ENCODE data around the gene AP3S1.
"Not testable (repeated sequence)": the region's sequence is repeated elsewhere in the genome, so short reads cannot be mapped to it uniquely, and the experiment has no call there.

The AP3S1 gene

DNA sequence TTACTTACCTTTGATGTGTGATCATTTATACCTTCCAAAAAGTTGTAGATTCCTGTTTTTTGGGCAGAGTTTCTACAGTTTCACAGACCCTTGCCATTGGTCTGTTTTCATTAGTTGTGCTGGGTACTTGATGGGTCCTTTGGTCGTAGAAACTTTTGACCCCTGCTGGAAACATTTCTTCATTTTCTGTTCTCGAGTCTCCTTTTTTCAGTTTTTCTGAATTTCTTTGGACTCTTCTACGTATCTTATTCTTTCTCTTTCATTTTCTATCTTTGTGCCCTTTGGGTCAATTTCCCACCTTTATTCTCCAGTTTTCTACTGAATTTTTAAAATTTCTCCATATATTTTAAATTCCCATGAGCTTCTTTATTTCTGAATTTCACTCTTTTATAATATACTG, 16.7 kb downstream of the AP3S1 start:
- TF ChIP-seq, protein P1, sequence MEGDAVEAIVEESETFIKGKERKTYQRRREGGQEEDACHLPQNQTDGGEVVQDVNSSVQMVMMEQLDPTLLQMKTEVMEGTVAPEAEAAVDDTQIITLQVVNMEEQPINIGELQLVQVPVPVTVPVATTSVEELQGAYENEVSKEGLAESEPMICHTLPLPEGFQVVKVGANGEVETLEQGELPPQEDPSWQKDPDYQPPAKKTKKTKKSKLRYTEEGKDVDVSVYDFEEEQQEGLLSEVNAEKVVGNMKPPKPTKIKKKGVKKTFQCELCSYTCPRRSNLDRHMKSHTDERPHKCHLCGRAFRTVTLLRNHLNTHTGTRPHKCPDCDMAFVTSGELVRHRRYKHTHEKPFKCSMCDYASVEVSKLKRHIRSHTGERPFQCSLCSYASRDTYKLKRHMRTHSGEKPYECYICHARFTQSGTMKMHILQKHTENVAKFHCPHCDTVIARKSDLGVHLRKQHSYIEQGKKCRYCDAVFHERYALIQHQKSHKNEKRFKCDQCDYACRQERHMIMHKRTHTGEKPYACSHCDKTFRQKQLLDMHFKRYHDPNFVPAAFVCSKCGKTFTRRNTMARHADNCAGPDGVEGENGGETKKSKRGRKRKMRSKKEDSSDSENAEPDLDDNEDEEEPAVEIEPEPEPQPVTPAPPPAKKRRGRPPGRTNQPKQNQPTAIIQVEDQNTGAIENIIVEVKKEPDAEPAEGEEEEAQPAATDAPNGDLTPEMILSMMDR (conservative IDR thresholded peaks at IDR 0.05; ENCODE audit: low read depth, low read length) = no peak
- DNase-seq (ENCODE audit: low read depth) = no peak
- H3K4me3 ChIP-seq (ENCODE audit: low read length) = no peak overlapping the region

DNA sequence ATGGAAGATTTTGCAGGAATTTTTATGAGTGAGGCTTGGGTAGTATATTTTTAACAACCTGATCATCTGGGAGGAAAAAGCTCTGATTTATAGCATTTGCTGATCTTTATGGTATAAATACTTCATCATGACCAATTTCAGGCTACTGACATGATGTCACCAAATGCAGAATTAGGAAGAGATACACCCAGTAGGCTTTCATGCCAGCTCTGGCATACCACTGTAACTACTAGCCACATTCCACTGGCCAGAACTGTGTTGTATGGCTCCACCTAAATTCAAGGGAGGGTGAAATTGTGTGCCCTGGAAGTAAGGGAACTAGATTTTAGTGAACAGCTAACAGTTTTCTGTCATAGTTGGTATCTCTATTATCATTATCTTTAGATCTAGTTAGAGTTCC, 17.6 kb downstream of the AP3S1 start:
- DNase-seq (ENCODE audit: low read depth) = no peak
- no peak overlapping the region for H3K4me3 ChIP-seq (ENCODE audit: low read length)
- TF ChIP-seq, protein P1 (conservative IDR thresholded peaks at IDR 0.05; ENCODE audit: low read depth, low read length) = no peak

DNA sequence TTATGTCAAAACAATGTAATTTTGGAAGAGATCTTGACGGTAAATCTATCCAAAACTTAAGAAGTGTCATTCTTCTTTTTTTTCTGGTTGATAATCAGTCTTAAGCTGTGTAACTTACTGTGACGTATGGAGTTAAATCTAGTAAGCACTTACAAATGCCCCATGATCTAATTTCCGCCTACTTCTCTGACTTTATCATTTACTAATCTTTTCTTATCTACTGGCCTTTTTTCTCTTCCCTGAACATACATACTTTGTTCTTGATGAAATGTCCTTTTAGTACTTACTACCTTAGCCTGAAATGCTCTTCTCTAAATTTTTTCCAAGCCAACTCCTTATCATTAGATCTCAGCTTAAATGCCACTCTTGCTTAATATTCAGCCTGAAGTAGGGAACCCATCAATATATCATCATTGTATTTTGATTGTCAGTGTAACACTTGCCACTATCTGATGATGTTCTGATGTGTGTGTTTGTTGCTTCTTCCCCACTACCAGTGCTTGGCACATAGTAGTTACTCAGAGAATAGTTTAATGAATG, 27.6 kb downstream of the AP3S1 start:
- DNase-seq (ENCODE audit: low read depth) = peak; percentile 27
- TF ChIP-seq, protein P1 (conservative IDR thresholded peaks at IDR 0.05; ENCODE audit: low read depth, low read length) = no peak
- H3K4me3 ChIP-seq (ENCODE audit: low read length) = no peak overlapping the region

DNA sequence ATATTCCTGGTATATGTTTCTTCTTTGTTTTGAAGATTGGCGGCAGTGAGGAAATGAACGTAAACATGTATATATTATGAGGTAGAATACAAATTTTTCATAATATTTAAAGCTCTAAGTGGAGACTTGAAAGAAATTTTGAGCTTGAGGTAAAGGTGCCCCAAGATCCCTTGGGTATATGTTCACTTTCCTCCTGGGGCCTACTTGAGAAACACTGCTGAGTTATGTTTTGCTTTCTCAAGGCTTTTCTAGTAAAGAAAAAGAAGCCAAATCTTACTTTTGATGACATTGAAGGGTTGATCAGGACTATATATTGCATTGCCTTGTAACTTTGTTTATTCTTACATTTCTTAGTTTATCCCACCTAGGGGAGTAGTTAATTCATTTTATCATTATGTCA, 30.7 kb downstream of the AP3S1 start:
- no peak overlapping the region for H3K4me3 ChIP-seq (ENCODE audit: low read length)
- no peak for DNase-seq (ENCODE audit: low read depth)
- TF ChIP-seq, protein P1 (conservative IDR thresholded peaks at IDR 0.05; ENCODE audit: low read depth, low read length) = no peak

DNA sequence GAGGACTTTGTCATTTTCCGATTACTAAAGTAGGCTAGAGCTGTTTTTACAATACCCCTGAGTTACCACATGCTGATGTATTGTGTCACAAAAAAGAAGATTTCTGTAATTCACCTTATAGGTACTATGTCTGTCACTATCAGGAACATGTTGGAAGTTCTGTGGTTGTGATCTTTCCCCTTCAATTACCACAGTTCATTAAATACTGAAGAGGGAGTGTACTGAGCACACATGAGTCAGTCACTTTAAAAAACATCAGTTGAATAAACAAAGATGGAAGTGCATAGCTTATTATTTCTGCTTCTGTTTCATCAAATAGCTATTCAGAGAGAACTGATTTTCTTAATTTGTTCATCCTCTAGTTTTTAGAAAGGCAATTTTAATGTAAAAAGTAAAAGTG, 31.7 kb downstream of the AP3S1 start:
- TF ChIP-seq, protein P1 (conservative IDR thresholded peaks at IDR 0.05; ENCODE audit: low read depth, low read length) = no peak

DNA sequence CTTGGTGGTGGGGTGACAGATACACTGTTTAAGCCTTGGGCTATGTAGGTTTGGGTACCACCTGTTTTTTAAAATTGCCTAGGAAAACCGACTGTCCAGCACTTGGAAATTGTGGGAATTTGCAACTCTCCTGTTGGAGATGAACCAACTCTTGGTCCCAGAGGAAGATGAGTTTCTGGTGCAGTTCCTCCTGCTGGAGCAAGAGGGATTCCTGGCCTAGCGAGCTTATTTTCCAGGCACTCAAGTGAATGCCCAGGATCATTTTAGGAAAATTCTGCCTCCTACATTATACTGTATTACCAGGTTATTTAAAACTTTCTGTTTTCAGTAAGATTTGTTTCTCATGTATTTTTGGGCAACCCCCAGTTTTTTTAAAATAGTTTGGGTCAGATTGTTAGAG, 33.7 kb downstream of the AP3S1 start:
- TF ChIP-seq, protein P1 (conservative IDR thresholded peaks at IDR 0.05; ENCODE audit: low read depth, low read length) = no peak
- no peak for DNase-seq (ENCODE audit: low read depth)
- H3K4me3 ChIP-seq (ENCODE audit: low read length) = no peak overlapping the region

More for the DNA sequence above, 31.7 kb downstream of the AP3S1 start:
- no peak overlapping the region for H3K4me3 ChIP-seq (ENCODE audit: low read length)
- no peak for DNase-seq (ENCODE audit: low read depth)

DNA sequence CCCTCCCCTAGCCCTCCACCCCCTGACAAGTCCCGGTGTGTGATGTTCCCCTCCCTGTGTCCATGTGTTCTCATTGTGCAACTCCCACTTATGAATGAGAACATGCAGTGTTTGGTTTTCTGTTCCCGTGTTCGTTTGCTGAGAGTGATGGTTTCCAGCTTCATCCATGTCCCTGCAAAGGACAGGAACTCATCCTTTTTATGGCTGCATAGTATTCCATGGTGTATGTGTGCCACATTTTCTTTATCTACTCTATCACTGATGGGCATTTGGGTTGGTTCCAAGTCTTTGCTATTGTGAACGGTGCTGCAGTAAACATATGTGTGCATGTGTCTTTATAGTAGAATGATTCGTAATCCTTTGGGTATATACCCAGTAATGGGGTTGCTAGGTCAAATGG, 35.6 kb downstream of the AP3S1 start:
- not testable (repeated sequence) for DNase-seq (ENCODE audit: low read depth); H3K4me3 ChIP-seq (ENCODE audit: low read length)

DNA sequence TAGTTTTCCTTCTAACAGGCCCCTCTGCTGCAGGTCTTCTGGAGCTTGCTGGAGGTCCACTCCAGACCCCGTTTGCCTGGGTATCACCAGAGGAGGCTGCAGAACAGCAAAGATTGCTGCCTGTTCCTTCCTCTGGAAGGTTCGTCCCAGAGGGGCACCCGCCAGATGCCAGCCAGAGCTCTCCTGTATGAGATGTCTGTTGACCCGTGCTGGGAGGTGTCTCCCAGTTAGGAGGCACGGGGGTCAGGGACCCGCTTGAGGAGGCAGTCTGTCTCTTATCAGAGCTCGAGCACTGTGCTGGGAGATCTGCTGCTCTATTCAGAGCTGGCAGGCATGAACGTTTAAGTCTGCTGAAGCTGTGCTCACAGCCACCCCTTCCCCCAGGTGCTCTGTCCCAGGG, 40.7 kb downstream of the AP3S1 start:
- not testable (repeated sequence) for H3K4me3 ChIP-seq (ENCODE audit: low read length); DNase-seq (ENCODE audit: low read depth)
